K562 (cell line): Measurements from ENCODE around the gene CAST. TPM values are rescaled to one million over a fixed set of nuclear protein-coding genes. Genes with fewer than 3 reads are reported as not detected.

Experiments
- BRD4 ChIP-seq: fragments of 200-600 bp; sonication (generic); IDR thresholded peaks from 2 replicates; pipeline ENCODE4 v1.6.1; 2017; ENCODE audit warnings: inconsistent platforms
- MNT ChIP-seq, 2 experiments: fragments of 450-650 bp; conservative IDR thresholded peaks; 2 replicates each; pipeline ENCODE4 v1.6.1; 2017; ENCODE audit warnings: mild to moderate bottlenecking in 2 of 2, moderate library complexity in 2 of 2
- PATZ1 ChIP-seq: fragments of 250-450 bp; sonication (Bioruptor Pico); IDR thresholded peaks from 2 replicates; pipeline ENCODE4 v1.5.0; 2020; ENCODE audit warnings: mild to moderate bottlenecking, borderline replicate concordance
- PBX2 ChIP-seq, 2 experiments: IDR thresholded peaks in 1 of 2; conservative IDR thresholded peaks in 1 of 2; 2 replicates each; pipeline ENCODE4 v1.6.1; 2016; ENCODE audit warnings: low read depth in 2 of 2, mild to moderate bottlenecking in 1 of 2, missing compliant biosample characterization in 1 of 2, missing genetic modification characterization in 1 of 2, moderate library complexity in 1 of 2
- POU5F1 ChIP-seq: fragments of 150-350 bp; IDR thresholded peaks from 2 replicates; pipeline ENCODE4 v1.6.1; 2014; ENCODE audit warnings: borderline replicate concordance, low read length, low read depth, mild to moderate bottlenecking; ENCODE audit not compliant: partially characterized antibody
- TBP ChIP-seq: optimal IDR thresholded peaks from 2 replicates; pipeline ENCODE3; 2011; ENCODE audit warnings: low read depth, low read length, improper control_type of control experiment
- TRIM25 ChIP-seq: fragments of 450-650 bp; IDR thresholded peaks from 2 replicates; pipeline ENCODE4 v1.7.0; 2016; ENCODE audit warnings: borderline replicate concordance
- UBTF ChIP-seq, 2 experiments: IDR thresholded peaks; 2 replicates each; pipeline ENCODE4 v1.6.1; 2012; ENCODE audit warnings: improper control_type of control experiment in 2 of 2, low read depth in 2 of 2, low read length in 2 of 2, borderline replicate concordance in 1 of 2
- ZKSCAN8 ChIP-seq: fragments of 200-800 bp; sonication (Bioruptor generic); IDR thresholded peaks from 2 replicates; pipeline ENCODE4 v1.6.1; 2016; ENCODE audit warnings: missing genetic modification characterization, missing compliant biosample characterization
- ZNF175 ChIP-seq: fragments of 200-800 bp; sonication (Bioruptor generic); IDR thresholded peaks from 2 replicates; pipeline ENCODE4 v1.6.1; 2016; ENCODE audit warnings: low read depth, mild to moderate bottlenecking, missing genetic modification characterization, missing compliant biosample characterization
- ZNF778 ChIP-seq: fragments of 450-650 bp; formaldehyde crosslinking; IDR thresholded peaks from 2 replicates; pipeline ENCODE4 v1.4.0; 2020; ENCODE audit warnings: mild to moderate bottlenecking, moderate library complexity
- polyA plus RNA-seq, 8 experiments: library from polyadenylated mRNA; depleted of rRNA in 4 of 8; stranded (reverse) in 5 of 8; unstranded in 3 of 8; fragments of >200 nt; fragmentation: Nextera tagmentation in 2 of 8; fragmentation: Illumina TruSeq in 1 of 8; extraction: Ambion mirVana in 2 of 8; extraction: Trizol in 1 of 8; gene quantifications; 2 replicates each; pipeline versions ENCODE4 v1.2.1 to v1.2.3, GENCODE V29; 2011 to 2014; ENCODE audit warnings: inconsistent platforms in 1 of 8, missing spikeins in 1 of 8
- total RNA-seq, 7 experiments: library from RNA; depleted of rRNA in 6 of 7; stranded (reverse); fragments of >200 nt in 6 of 7; fragmentation: Illumina TruSeq in 2 of 7; extraction: Trizol in 2 of 7; gene quantifications; 2 replicates each; pipeline versions ENCODE4 v1.2.1 to v1.2.3, GENCODE V29; 2011 to 2021; ENCODE audit warnings: low replicate concordance in 1 of 7

The CAST gene
- total and polyA plus RNA-seq, 9 of the 15 experiments (the other 6 are each of a cell fraction or from before 2014, with no cell fraction given) = 55.5 to 136 (median 86.1) TPM

- TF ChIP-seq ZKSCAN8 (CRISPR knock-in tag) (no peak), UBTF (IDR thresholded peaks at IDR 0.05; ENCODE audit: borderline replicate concordance in 1 of 2, low read depth in 2 of 2, low read length in 2 of 2) (0 out of 4 replicates have a peak, but pooled peaks of 1 of the 2 experiments have one; percentile 4), TBP (peak; percentile 40), ZNF778 (CRISPR knock-in tag) (no peak), PATZ1 (no peak), POU5F1 (no peak), MNT (conservative IDR thresholded peaks at IDR 0.05) (peak; percentile 93 to 94), PBX2 (CRISPR knock-in tag; IDR thresholded peaks at IDR 0.05; ENCODE audit: low read depth) (no peak), PBX2 (tag; conservative IDR thresholded peaks at IDR 0.05; ENCODE audit: low read depth) (no peak), ZNF175 (CRISPR knock-in tag) (0 out of 2 replicates have a peak, but pooled peaks have one; percentile 20), BRD4 (no peak), TRIM25 (no peak)
Measured at GRCh38 chr5:96702503-96703383, 40.6 kb downstream of the CAST start (continued).
